ENCODE measurements around the gene SLC9A9. TPM values are rescaled to one million over a fixed set of nuclear protein-coding genes. Genes with fewer than 3 reads are reported as not detected.
A peak's percentile ranks its signal among the peaks of the same experiment; 100 is the strongest.

Gene SLC9A9
- total and polyA plus RNA-seq, 10 of the 15 experiments (the other 5 are each of a cell fraction or from before 2014, with no cell fraction given) = 3.5 to 14.2 (median 9.3) TPM

- TF ChIP-seq SIX5 (IDR thresholded peaks at IDR 0.05; ENCODE audit: low read depth, low read length, severe bottlenecking) (no peak), RUNX3 (IDR thresholded peaks at IDR 0.05; ENCODE audit: low read length) (peak; percentile 69), CHD1 (IDR thresholded peaks at IDR 0.05; ENCODE audit: low read depth, low read length) (no peak), TCF12 (IDR thresholded peaks at IDR 0.05; ENCODE audit: low read depth, low read length) (no peak), RELB (IDR thresholded peaks at IDR 0.05; ENCODE audit: low read depth) (no peak)
Observed at GRCh38 chr3:143445118-143445517, 403.1 kb downstream of the SLC9A9 start (continued).

GRCh38 chr3:143443851-143444331 is 404.4 kb downstream of the SLC9A9 start:
- Histone ChIP-seq H3K9ac (ENCODE audit: control insufficient read depth, insufficient read depth, low read length) (no peak overlapping the region), H3K4me3 (no peak overlapping the region), H4K20me1 (ENCODE audit: control insufficient read depth, insufficient read depth) (no peaks in the 10 kb centered on the region), H3K4me1 (ENCODE audit: control insufficient read depth, insufficient read depth, low read length) (peaks cover 15% of the 10 kb centered on the region), H3K27me3 (replicated peaks in 1 of 2; ENCODE audit: control insufficient read depth in 2 of 2, insufficient read depth in 2 of 2, low read length in 1 of 2) (no peaks in the 10 kb centered on the region), H3K27ac (ENCODE audit: control insufficient read depth, insufficient read depth) (no peak overlapping the region), H3K79me2 (ENCODE audit: control insufficient read depth, insufficient read depth, low read length) (no peaks in the 10 kb centered on the region), H3K36me3 (ENCODE audit: control insufficient read depth in 2 of 2, insufficient read depth in 2 of 2, low read length in 1 of 2) (no peaks in the 10 kb centered on the region), H3K9me3 (replicated peaks; ENCODE audit: control insufficient read depth, insufficient read depth, low read length) (no peaks in the 10 kb centered on the region), H2AFZ (ENCODE audit: control insufficient read depth, low read depth, low read length) (no peak overlapping the region), H3K4me2 (ENCODE audit: control insufficient read depth, insufficient read depth) (no peak overlapping the region)
- 85% methylated on average over 6 of the region's 6 CpGs for WGBS (ENCODE audit: insufficient coverage, insufficient replicate concordance, low lambda C conversion rate, missing lambda C conversion rate)
- ATAC-seq (no peak), DNase-seq (ENCODE audit: low read depth, low spot score) (no peak), FAIRE-seq (no peak)
- BruUV-seq (replicated peaks) = no TSS peak
- ChIA-PET CTCF (interaction anchor here (1.4 to 1.5 kb wide), 2 partner anchors 10 to 230 kb away, joined by 4 to 5 read pairs; no protein-coding TSS in a partner anchor), SMC1A (ENCODE audit: uncharacterized antibody, unreplicated experiment) (interaction anchor here (1.5 to 2.1 kb wide), 3 partner anchors 10 to 230 kb away, joined by 3 to 8 read pairs (median 4); no protein-coding TSS in a partner anchor), POLR2A (no interaction called here), RAD21 (ENCODE audit: unreplicated experiment) (no interaction called here)
- intact Hi-C loops (cut with micrococcal nuclease; ENCODE audit: unreplicated experiment) = no loop called here
- in situ Hi-C loops (cut with MboI) = no loop called here
- TF ChIP-seq EED (IDR thresholded peaks at IDR 0.05; ENCODE audit: low read depth) (peak; percentile 82), JUNB (IDR thresholded peaks at IDR 0.05) (peak; percentile 51; the same call in 1 of the 2 replicates), PRDM15 (CRISPR knock-in tag; IDR thresholded peaks at IDR 0.05) (no peak), SRF (IDR thresholded peaks at IDR 0.05; ENCODE audit: low read depth in 2 of 2, low read length in 2 of 2) (no peak), PML (IDR thresholded peaks at IDR 0.05; ENCODE audit: low read length) (no peak), RUNX3 (IDR thresholded peaks at IDR 0.05; ENCODE audit: low read length) (peak; percentile 75), NFIC (IDR thresholded peaks at IDR 0.05; ENCODE audit: low read depth, low read length) (peak; percentile 44; the same call in 1 of the 2 replicates)
